ENCODE results near the gene ETDB.

The ETDB gene

GRCh38 chrX:135087867-135088266 is 32.5 kb downstream of the ETDB start:
- H3K9ac ChIP-seq (ENCODE audit: low read depth, low read length), result no peak overlapping the region
- H3K4me1 ChIP-seq (ENCODE audit: insufficient read depth, low read length), result no peaks in the 10 kb centered on the region
- peaks cover 6% of the 10 kb centered on the region for H3K9me3 ChIP-seq (ENCODE audit: control insufficient read depth, insufficient read depth, low read length)
- H3K36me3 ChIP-seq (ENCODE audit: insufficient read depth, low read length), result no peaks in the 10 kb centered on the region

DNA sequence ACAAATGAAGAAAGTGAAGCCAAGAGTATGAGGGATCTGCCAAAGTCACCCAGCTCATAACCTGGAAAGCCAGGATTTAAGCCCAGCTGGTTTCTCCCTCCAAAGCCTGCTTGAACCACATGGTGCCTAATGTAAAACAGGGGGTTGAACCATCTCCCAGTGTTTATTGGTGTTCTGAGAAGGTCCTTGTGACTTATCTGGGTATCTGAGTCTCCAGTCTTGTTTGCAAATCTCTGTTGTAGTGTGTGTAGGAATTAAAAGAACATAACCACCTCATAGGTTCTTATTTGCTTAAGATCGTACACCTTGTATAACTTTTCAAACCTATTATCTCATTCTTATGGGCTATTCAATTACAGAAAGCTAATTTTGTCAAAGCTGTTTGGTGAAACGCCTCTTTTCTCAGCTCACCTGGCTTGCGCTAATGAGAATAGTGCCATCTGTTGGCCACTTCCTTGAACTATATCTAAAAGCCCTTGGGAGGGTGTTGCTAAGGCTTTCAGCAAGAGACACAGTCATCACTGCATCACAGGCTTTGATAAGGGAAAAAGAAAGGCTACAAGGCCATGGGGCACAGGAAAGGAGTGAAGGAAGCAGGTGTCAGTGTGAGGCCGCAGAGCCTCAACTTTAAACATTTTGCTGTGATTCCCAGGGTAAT is 34.0 kb downstream of the ETDB start:
- Histone ChIP-seq H3K4me1 (ENCODE audit: insufficient read depth, low read length) (no peaks in the 10 kb centered on the region), H3K36me3 (ENCODE audit: insufficient read depth, low read length) (no peaks in the 10 kb centered on the region), H3K9me3 (ENCODE audit: control insufficient read depth, insufficient read depth, low read length) (peaks cover 4% of the 10 kb centered on the region), H3K9ac (ENCODE audit: low read depth, low read length) (no peak overlapping the region)

DNA sequence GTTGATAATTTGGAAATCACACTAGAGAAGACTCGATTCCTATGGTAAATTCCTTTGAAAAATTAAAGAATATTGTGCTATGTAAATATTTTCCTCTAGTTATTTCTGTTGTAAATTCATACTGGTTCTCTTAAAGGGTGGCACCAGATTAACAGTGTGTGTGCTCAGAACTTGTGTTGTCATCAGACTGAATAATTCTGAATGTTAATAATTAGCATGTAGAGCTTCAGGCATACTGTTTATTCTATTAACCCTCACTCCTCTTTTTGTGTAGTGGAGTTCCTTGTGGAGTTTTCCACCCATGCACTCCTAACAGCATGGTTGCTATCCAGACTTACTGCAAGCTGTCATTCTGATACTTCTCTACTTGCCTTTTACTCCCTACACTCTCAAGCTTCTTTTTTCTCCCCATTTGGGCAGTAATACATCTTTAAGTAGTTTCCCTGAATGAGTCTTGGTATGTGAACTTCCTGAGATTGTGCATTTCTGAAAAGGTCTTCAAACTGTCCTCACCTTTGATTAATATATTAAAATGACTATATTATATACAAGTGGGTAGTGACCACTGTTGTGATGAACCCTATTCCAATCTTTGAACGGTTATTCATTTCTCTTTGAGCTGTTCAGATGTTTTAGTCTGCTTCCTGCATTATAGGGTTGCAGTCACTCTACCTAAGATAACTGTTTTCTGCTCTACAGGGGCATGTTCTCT is 38.5 kb downstream of the ETDB start:
- no peak overlapping the region for H3K9ac ChIP-seq (ENCODE audit: low read depth, low read length)
- no peaks in the 10 kb centered on the region for H3K9me3 ChIP-seq (ENCODE audit: control insufficient read depth, insufficient read depth, low read length)
- H3K36me3 ChIP-seq (ENCODE audit: insufficient read depth, low read length), result no peaks in the 10 kb centered on the region
- H3K4me1 ChIP-seq (ENCODE audit: insufficient read depth, low read length), result no peaks in the 10 kb centered on the region

All from ES-I3 (cell line).